ENCODE measurements around the gene SCT.
A peak's percentile ranks its signal among the peaks of the same experiment; 100 is the strongest.
"Not testable (repeated sequence)": the region's sequence is repeated elsewhere in the genome, so short reads cannot be mapped to it uniquely, and the experiment has no call there.

Gene SCT, protein sequence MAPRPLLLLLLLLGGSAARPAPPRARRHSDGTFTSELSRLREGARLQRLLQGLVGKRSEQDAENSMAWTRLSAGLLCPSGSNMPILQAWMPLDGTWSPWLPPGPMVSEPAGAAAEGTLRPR

DNA sequence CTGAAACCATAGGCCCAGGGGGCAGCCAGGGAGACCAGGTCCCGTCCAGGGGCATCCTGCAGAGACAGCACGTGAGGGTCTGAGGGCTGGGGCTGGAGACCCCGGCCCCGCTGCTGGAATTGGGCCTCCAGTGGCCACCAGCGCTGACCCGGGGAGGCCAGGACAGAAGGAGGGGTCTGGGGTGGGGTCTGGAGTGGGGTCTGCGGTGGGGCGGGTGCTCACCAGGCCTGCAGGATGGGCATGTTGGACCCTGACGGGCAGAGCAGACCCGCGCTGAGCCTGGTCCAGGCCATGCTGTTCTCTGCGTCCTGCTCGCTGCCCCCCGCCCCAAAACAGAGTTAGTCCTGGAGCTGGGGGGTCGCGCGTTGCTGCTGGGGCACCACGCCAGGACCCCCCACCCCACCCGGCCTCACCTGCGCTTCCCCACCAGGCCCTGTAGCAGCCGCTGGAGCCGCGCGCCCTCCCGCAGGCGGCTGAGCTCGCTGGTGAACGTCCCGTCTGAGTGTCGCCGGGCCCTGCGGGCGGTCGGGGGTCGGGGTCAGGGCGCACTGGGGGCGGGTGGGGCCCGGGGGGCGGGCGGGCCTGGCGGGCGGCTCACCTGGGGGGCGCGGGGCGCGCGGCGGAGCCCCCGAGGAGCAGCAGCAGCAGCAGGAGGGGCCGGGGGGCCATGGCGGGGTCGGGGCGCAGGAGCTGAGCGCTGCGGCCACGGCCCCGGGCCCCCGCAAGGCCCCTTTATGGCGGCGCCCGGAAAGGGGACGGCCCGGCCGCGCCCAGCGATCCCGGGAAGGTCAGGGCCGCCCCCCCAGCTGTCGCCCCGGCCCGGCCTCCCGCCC lies at the start of gene SCT:
TSS of gene SCT (minus strand) at position 707 of the 833 bp plus-strand sequence. CDS start at position 669, 38 bp downstream.
- H3K27me3 Mint-ChIP-seq, result peaks cover 7% of the 10 kb centered on the region
- H3K9me3 Mint-ChIP-seq (ENCODE audit: low read depth), result no peaks in the 10 kb centered on the region
- peaks cover 5% of the 10 kb centered on the region for H3K36me3 Mint-ChIP-seq
- H3K4me3 Mint-ChIP-seq, result peak within 1 kb of the TSS; percentile 30
- peaks cover 16% of the 10 kb centered on the region for H3K4me1 Mint-ChIP-seq (ENCODE audit: low read depth)
- H3K27ac Mint-ChIP-seq, result no peak within 1 kb of the TSS

DNA sequence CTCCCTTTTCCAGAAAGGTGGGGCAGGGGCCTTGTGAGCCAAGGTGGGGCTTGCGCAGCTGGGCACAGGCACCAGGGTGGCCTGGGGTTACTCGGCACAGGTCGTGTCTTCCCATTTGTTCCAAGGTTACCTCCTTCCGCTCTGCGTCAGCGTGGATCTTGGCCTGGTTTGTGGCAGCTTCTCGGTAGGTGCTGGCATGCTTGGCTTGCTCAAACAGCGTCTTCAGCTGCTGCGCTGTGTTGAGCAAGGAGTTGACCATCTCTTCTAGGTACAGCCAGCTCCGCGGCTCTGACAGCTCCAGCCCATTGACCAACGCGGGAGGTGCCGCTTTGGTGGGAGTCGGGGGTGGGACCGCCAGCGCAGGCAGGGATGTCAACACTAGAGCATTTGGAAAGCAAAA lies 47.4 kb upstream of the SCT start:
- Mint-ChIP-seq H3K27ac (no peak overlapping the region), H3K4me3 (no peak overlapping the region), H3K36me3 (peaks cover 6% of the 10 kb centered on the region), H3K4me1 (ENCODE audit: low read depth) (no peaks in the 10 kb centered on the region), H3K27me3 (no peaks in the 10 kb centered on the region), H3K9me3 (ENCODE audit: low read depth) (no peaks in the 10 kb centered on the region)

DNA sequence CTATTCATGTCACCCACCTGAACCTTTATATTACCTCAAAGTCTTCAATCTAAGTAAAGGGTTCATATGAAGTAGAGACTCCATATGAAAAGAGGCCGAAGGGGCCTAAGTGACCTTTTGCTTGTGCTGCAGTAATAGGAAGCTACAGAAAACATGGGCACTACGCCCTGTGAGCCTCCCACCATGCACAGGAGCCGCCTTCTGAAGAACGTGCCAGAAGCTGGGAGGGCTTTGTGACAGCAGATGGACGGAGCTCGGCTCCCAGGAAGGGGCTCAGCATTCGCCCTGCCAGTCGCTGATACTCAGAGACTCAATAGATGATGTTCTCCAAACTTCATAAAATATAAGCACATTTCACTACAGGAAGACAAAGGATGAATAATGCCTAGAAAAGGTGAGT lies 46.9 kb upstream of the SCT start:
- Mint-ChIP-seq H3K4me3 (no peak overlapping the region), H3K36me3 (peaks cover 6% of the 10 kb centered on the region), H3K27ac (no peak overlapping the region), H3K4me1 (ENCODE audit: low read depth) (no peaks in the 10 kb centered on the region), H3K9me3 (ENCODE audit: low read depth) (no peaks in the 10 kb centered on the region), H3K27me3 (no peaks in the 10 kb centered on the region)

DNA sequence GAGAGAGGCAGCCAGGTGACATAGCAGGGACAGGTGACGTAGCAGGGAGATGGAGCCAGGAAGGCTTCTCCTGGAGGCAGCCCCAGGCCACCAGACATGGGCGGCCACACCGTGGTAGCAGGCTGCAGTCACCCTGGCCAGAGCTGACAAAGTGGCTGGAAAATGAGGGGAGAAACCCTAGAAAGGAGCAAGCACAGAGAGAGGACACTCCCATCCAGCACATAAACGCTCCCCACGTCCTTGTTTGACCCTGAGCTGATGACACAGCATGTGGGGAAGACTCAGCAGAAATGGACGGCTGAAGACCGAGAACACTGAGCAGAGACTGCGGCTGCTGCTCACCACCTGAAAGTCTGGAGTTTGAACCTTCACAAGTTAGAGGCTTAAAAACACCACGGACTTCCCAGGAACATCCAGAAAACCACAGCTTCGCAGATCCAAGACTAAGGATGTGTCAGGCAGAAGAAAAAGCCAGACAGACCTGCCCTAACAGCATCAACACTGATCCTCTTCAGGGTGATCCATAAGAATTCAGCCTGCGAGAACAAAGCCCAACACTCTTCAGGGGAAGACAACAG lies 38.8 kb upstream of the SCT start:
- Mint-ChIP-seq H3K9me3 (ENCODE audit: low read depth) (no peaks in the 10 kb centered on the region), H3K4me1 (ENCODE audit: low read depth) (no peaks in the 10 kb centered on the region), H3K27me3 (no peaks in the 10 kb centered on the region), H3K4me3 (no peak overlapping the region), H3K36me3 (peaks cover 4% of the 10 kb centered on the region), H3K27ac (no peak overlapping the region)

DNA sequence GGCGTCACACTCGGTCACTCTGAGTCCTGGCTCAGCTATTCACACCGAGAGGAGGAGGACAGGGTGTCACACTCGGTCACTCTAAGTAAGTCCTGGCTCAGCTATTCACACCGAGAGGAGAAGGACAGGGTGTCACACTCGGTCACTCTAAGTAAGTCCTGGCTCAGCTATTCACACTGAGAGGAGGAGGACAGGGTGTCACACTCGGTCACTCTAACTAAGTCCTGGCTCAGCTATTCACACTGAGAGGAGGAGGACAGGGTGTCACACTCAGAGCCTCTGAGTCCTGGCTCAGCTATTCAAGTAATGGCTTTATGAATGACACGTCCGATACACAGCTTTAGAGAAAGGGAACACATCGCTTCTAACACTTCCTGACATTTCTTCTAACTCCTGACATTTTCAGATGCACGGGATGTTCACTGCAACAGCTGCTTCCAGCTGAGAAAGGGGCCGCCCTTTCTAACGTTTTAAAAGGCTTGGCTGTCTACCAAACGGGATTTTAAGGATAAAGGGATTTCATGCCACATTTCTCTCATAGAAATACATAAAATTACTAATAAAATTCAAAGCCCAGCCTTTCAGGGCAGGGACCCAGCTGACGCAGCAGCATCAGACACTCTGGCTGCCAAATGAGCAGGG lies 38.2 kb upstream of the SCT start:
- Mint-ChIP-seq H3K4me3 (no peak overlapping the region), H3K27me3 (no peaks in the 10 kb centered on the region)

DNA sequence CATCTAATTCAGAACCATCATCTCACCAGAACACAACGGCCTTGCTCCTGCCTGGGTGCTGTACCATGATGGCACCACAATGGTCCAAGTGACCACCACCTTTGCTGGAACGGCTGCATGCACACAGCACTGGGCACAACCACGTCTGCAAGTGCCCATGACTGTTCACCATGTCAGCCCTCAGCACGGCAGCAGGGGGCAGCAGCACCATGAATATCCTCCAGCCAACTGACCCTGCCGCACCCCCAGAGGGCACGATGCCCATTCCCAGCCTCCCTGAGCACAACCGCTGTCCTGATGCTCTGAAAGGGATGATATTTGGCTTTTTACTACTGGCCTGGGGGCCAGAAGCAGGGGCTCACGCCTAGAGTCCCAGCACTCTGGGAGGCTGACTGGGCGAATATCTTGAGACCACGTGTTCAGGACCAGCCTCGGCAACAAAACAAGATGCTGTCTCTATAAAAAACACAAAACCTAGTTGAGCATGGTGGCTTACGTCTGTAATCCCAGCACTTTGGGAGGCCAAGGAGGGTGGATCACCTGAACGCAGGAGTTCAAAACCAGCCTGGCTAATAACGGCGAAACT lies 35.8 kb upstream of the SCT start:
- Mint-ChIP-seq H3K27me3 (no peaks in the 10 kb centered on the region), H3K27ac (no peak overlapping the region), H3K4me3 (no peak overlapping the region), H3K9me3 (ENCODE audit: low read depth) (no peaks in the 10 kb centered on the region), H3K4me1 (ENCODE audit: low read depth) (no peaks in the 10 kb centered on the region), H3K36me3 (peaks cover 2% of the 10 kb centered on the region)

More for the DNA sequence above, 38.2 kb upstream of the SCT start:
- H3K27ac Mint-ChIP-seq, result no peak overlapping the region
- H3K4me1 Mint-ChIP-seq (ENCODE audit: low read depth), result no peaks in the 10 kb centered on the region
- H3K36me3 Mint-ChIP-seq, result peaks cover 4% of the 10 kb centered on the region
- no peaks in the 10 kb centered on the region for H3K9me3 Mint-ChIP-seq (ENCODE audit: low read depth)

DNA sequence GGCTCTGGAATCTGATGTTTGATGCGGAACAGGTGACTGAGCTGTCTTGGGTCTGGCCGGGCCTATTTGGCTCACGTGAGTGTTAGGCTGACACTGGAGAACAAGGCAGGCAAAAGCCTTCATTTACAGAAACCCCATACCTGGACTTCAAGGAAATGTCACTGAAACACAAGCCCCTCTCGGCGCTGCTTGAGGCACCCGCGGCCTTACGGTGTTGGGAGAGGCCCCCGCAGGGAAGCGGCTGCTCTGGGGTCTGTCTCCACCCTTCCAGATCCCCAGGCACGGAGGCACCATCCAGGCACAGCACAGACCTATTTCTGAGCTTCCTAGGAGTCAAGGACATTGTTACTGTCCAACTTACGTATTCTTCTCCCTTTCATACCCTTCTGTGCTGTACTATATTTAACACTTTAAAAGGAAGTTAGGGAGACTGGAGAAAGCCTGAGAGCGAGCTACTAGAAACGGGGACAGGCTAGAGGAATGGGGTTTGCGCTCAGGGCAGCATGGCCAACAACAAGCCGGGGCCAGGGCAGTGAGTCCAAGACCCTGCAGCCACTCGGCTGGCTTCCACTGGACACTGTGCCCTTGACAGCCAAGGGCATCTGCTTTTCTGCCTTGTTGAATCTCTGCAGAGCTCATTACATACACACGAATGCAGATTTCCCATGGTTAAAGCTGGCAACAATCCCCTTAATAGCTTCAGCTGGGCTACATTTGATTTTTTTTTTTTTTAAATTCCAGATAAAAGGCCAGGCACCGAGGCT lies 33.9 kb upstream of the SCT start:
- Mint-ChIP-seq H3K27me3 (no peaks in the 10 kb centered on the region), H3K9me3 (ENCODE audit: low read depth) (no peaks in the 10 kb centered on the region), H3K36me3 (peaks cover 2% of the 10 kb centered on the region), H3K27ac (no peak overlapping the region), H3K4me3 (no peak overlapping the region), H3K4me1 (ENCODE audit: low read depth) (no peaks in the 10 kb centered on the region)

DNA sequence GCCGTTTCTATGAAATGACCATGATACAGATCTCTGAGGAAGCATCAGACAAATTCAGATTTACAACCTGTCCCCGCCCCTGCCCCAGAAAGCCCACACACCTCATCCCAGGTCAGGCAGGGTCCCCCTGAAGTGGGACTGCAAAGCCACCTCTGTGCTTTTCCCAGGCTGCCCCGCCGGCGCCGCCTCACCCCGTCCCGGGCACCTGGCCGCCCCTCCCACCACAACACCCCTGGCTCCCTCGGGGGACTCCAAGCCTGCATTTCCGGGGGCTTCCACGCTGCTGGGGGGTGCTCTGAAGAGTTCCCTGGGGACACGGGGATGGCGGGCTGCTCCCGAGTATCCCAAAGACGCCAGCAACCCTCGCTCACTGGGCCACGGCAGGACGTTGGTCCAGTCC lies 33.3 kb upstream of the SCT start:
- Mint-ChIP-seq H3K27me3 (no peaks in the 10 kb centered on the region), H3K4me3 (no peak overlapping the region), H3K36me3 (peaks cover 2% of the 10 kb centered on the region), H3K27ac (no peak overlapping the region), H3K9me3 (ENCODE audit: low read depth) (no peaks in the 10 kb centered on the region), H3K4me1 (ENCODE audit: low read depth) (no peaks in the 10 kb centered on the region)

DNA sequence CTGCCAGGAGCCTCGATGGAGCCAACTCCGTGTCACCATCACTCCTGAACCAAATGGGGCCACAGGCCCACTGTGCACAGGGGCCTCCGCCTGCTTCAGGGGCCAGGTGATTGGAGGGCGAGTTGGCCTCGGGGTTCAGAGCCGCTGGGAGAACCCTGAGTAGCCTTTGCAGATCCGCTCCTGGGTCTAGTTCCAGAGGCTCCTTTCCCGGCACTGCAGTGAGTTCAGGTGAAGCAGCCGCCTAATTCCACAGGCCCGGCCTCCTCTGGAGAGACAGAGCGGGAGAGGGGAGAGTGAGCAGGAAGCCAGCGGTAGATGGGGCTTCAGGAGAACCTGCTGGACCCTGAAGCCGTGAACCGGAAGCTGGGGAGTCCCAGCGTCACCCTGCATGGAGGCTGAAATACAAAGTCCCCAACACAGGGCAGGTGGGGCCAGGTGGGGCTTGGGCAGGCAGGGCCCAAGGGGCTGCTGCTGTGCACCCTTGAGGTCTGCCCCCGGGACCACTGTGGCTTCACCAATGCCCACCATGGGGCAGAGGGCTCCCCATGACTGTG lies 32.6 kb upstream of the SCT start:
- Mint-ChIP-seq H3K4me1 (ENCODE audit: low read depth) (no peaks in the 10 kb centered on the region), H3K27ac (no peak overlapping the region), H3K27me3 (no peaks in the 10 kb centered on the region), H3K36me3 (peaks cover 2% of the 10 kb centered on the region), H3K4me3 (no peak overlapping the region), H3K9me3 (ENCODE audit: low read depth) (no peaks in the 10 kb centered on the region)

DNA sequence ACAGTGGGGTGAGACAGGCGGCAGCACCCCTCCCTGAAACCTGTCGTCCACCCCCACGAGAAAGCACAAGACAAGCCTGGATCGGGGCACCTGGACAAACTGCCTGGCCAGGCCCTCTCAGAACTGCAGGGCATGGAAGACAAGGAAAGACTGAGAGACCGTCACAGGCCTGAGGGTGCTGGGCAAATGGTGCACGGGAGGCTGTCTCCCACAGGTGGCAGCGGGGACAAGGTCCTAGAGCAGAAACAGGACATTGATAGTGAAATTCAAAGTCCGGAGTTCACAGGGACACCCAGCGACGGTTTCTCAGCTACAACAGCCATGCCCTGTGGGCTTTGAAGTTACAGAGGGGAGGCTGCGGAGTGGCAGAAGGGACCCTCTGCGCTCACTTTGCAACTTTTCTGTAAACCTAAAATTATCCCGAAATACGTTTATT lies 30.7 kb upstream of the SCT start:
- Mint-ChIP-seq H3K4me1 (ENCODE audit: low read depth) (no peaks in the 10 kb centered on the region), H3K27me3 (no peaks in the 10 kb centered on the region), H3K27ac (no peak overlapping the region), H3K9me3 (ENCODE audit: low read depth) (no peaks in the 10 kb centered on the region), H3K36me3 (peaks cover 2% of the 10 kb centered on the region), H3K4me3 (no peak overlapping the region)

DNA sequence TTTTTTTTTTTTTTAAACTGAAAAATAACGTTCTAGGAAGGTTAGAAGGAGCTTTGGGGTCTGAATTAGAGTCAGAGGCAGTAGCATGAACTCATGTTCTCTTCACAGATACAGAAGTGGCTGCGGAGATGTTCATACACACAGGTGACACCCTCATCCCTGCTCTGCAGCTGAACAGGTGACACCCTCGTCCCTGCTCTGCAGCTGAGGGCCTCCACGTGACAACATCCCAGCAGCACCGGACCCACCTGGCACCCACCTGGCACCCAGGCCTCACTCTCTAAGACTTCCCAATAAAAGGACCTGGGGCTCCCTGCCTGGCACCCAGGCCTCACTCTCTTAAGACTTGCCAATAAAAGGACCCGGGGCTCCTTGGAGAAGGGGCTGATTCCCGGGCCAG lies 29.9 kb upstream of the SCT start:
- Mint-ChIP-seq H3K9me3 (ENCODE audit: low read depth) (no peaks in the 10 kb centered on the region), H3K4me1 (ENCODE audit: low read depth) (no peaks in the 10 kb centered on the region), H3K4me3 (no peak overlapping the region), H3K36me3 (no peaks in the 10 kb centered on the region), H3K27me3 (no peaks in the 10 kb centered on the region), H3K27ac (no peak overlapping the region)

DNA sequence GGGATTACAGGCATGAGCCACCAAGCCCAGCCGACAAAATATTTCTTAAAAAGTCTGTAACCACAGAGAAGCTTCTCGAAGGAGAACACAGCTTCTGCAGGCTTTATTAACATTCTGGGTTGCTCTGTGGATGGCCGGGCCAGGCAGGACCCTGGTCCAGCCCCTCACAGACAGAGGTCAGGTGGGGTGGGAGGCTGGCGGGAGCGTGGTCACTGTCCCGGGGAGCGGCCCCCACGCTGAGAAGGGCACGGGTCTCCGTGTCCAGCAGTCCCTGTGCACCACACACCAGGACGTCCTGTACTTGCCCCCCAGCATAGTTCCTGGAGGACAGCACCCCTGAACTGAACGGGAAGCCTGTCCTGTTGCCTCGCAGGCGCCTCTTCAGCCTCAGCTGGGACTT lies 29.4 kb upstream of the SCT start:
- no peaks in the 10 kb centered on the region for H3K9me3 Mint-ChIP-seq (ENCODE audit: low read depth)
- H3K36me3 Mint-ChIP-seq, result no peaks in the 10 kb centered on the region
- no peak overlapping the region for H3K27ac Mint-ChIP-seq
- H3K4me1 Mint-ChIP-seq (ENCODE audit: low read depth), result no peaks in the 10 kb centered on the region
- no peaks in the 10 kb centered on the region for H3K27me3 Mint-ChIP-seq
- no peak overlapping the region for H3K4me3 Mint-ChIP-seq

DNA sequence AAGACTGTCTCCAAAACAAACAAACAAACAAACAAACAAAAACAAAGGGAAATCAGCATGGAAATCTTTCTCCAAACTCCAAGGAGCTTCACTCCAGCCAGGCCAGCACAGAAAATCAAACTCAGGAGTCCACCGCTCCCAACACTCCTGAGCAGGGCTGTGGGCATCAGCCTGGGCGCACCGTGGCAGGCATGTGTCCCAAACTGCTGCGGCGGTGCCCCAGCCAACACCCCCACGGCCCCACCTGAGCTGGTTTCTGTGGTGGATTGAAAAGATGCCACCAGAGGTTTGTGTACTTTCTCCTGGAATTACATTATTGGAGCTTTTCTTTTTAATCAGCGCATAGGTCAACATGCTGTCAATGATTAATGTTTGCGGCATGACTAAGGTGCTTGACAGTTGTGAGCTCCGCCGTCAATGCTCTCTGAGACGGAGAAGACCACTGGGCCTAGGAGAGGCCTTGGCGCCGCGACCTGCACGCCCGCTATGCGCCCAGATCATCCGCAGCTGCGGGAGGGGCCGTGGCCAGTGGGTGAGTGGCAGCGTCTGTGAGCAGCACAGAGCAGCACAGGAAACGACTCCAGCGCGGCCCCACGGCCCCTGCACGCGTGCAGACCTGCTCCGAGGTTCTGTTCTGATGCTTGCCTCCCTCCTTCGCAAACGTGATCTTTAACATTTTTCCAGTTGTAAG lies 28.2 kb upstream of the SCT start:
- no peaks in the 10 kb centered on the region for H3K9me3 Mint-ChIP-seq (ENCODE audit: low read depth)
- no peak overlapping the region for H3K27ac Mint-ChIP-seq
- H3K36me3 Mint-ChIP-seq, result no peaks in the 10 kb centered on the region
- H3K27me3 Mint-ChIP-seq, result no peaks in the 10 kb centered on the region
- H3K4me3 Mint-ChIP-seq, result no peak overlapping the region
- no peaks in the 10 kb centered on the region for H3K4me1 Mint-ChIP-seq (ENCODE audit: low read depth)

DNA sequence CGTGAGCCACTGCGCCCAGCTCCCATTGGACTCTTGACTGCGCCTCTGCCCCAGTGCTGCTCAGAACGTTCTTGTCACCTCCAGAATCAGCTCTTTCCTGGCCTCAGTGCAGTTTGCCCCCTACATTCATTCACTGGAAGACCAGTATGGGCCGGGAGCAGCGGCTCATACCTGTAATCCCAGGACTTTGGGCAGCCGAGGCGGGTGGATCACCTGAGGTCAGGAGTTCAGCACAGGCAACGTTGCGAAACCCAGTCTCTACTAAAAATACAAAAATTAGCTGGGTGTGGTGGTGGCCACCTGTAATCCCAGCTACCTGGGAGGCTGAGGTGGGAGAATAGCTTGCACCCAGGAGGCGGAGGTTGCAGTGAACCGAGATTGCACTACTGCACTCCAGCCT lies 27.5 kb upstream of the SCT start:
- H3K36me3 Mint-ChIP-seq; H3K27me3 Mint-ChIP-seq; H3K27ac Mint-ChIP-seq; H3K4me1 Mint-ChIP-seq (ENCODE audit: low read depth); H3K4me3 Mint-ChIP-seq; H3K9me3 Mint-ChIP-seq (ENCODE audit: low read depth): not testable (repeated sequence)

Data from activated naive CD8-positive, alpha-beta T cell (primary cell).